GM19351 (cell line): Measurements from ENCODE around the gene TRAPPC6A.

ENCODE experiments used
- ATAC-seq: cut with Tn5 transposase; IDR thresholded peaks from one replicate; pipeline ENCODE4 v1.9.1; 2021; ENCODE audit warnings: mild to moderate bottlenecking, moderate library complexity; ENCODE audit not compliant: unreplicated experiment

TRAPPC6A gene

DNA sequence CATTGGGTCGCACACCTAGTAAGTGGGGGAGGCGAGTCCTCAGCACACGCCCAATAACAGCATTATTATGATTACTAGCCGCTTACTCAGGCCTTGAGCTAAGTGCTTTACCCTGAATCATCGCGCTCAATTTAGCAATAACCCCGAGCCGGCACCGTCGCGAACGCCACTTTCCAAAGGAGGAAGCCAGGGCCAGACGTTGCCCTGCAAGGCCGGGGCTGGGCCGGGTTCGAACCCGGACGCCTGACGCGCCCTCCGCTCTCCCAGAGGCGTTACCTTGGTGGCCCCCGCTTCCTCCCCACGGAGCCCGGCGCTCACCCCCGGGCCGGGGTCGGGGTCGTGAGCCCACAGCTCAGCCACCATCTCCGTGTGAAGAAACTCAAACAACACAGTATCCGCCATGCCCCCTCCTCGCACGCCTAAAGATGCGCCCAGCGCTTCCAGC, at the start of gene TRAPPC6A:
TRAPPC6A (minus strand) TSS at position 421 of the 445 bp plus-strand sequence; CDS start at position 402, 19 bp downstream.
- no peak for ATAC-seq

DNA sequence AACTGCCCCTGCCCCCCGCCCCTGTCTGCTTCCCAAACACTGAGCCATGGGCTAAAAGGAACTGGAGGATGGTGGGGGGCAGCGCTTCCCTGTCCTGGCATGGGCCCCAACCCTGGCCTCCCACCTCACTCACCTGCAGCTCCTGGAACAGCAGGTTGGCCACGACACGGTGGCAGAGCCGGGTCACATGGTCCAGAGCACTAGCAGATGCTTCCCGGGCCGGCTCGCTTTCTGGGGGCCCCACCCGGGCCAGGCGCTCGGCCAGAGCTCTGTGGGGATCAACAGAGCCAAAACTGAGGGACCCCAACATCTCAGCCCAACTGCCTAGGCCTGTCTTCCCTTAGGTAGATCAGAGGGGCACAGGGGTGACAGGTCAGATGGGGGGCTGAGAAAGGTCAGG, 46.6 kb upstream of the TRAPPC6A start:
- no peak for ATAC-seq

- no peak for ATAC-seq
These were observed 45.8 kb upstream of the TRAPPC6A start for GRCh38 chr19:45223879-45224278.

- ATAC-seq: no peak
These were observed 44.7 kb upstream of the TRAPPC6A start for GRCh38 chr19:45222724-45223123.

DNA sequence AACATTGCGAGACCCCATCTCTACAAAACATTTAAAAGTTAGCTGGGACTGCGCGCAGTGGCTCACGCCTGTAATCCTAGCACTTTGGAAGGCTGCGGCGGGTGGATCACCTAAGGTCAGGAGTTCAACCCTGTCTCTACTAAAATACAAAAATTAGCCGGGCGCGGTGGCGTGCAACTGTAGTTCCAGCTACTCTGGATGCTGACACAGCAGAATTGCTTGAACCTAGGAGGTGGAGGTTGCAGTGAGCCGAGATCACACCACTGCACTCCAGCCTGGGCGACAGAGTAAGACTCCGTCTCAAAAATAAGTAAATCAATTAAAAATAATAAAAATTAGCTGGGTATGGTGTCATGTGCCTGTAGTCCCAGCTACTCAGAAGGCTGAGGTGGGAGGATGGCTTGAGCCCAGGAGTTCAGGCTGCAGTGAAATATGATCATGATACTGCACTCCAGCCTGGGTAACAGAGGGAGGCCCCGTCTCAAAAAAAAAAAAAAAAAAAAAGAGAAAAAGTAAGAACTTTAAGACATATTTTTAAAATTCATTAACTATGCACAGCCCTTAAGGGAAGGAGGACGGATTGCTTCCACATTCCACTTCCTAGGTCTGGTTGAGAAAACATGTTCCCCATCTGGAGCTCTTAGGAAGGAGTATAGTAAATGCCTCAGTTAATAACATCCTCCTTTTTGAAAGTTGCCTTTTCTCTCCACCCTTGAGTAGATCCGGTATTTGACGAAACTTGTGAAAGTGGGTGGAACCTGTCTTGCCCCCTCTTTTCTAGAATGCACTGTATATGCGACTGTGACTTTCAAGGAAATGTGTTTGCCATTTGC, 41.1 kb upstream of the TRAPPC6A start:
- ATAC-seq: no peak

DNA sequence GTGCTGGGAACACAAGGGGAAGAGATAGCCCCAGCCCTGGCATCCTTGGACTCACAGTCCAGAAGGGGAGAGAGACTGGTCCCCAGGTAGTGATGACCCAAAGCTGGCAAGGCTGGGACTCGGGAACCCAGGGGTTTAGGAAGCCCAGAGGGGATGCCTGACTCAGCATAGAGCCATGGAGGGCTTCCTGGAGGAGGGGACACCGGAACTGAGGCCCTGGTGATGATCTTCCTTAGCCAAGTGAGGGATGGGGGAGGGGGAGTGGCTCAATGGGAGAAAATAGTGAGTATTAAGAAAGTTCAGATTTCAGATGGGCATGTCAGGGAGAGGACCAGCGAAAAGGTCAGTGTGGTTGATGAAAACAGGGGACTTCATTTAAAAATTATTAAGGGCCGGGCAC, 40.4 kb upstream of the TRAPPC6A start:
- no peak for ATAC-seq

GRCh38 chr19:45217957-45218334, 39.9 kb upstream of the TRAPPC6A start:
- ATAC-seq: no peak

DNA sequence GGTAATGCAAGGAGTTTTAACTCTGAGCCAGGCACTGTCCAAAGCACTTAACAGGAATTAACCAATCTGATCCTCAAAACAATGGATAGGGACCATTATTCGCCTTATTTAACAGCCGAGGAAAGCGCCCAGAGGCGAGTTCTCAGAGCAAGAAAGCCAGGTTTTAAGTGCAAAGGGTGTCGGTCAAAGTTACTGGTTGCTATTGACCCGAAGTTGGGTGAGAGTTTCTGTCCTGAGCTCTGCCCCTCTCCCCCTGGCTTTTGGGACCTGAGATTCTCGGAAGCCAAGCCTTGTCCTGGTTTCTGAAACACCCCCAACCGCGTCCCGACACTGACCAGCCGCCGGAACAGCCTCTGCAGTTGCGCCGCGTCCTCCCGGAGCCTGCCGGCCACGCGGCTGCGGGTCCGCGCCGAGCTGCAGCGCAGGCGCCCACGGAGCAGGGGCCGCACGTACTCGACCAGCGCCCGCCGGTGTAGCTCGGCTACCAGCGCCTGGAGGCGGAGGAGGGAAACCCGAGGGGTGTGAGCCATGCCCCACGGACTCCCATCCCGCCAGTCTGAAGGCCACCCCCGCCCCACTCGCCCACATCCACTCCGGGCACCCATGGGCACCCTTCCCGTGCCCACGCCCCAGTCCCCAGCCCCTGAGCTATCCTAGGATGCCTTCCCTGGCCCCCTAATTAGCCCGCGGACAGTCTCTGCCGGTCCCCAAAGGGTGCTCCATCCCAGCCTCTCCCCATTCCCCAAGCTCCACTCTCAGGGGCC, 39.3 kb upstream of the TRAPPC6A start:
- no peak for ATAC-seq

GRCh38 chr19:45216667-45217066, 38.6 kb upstream of the TRAPPC6A start:
- ATAC-seq: no peak

DNA sequence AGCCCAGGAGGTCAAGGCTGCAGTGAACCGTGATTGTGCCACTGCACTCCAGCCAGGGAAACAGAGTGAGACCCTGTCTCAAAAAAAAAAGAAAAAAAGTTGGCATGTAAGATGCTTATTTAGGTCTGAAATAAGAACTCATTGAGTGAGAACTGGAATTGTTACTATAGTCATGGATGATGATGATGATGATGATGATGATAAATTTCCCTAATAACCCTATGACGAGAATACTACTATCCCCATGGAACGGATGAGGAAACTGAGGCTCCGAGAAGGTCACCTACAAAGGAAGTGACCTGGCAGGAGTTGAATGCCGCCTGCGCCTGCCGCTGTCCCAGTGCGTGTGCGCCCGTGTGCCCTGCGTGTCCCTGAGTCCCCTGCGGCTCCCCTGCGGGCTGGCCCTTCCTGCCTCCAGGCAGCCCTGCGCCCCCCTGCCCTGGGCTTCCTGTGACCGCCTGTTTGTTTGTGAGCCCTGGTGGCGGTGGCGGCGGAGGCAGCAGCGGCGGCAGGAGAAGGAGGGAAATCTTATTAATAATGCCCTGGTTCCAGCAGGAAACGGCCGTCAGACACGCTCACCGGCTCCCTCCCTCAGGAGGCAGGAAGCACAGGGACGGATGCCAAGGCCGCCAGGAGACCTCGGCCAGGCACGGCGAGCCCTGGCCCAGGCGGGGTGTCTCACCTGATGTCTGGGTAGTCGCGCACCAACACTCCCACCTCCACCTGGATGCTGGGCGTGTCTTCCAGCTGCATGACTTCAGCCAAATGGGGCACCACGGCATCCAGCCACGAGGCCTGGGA, 37.6 kb upstream of the TRAPPC6A start:
- ATAC-seq: no peak

GRCh38 chr19:45213031-45213430, 35.0 kb upstream of the TRAPPC6A start:
- ATAC-seq: no peak

DNA sequence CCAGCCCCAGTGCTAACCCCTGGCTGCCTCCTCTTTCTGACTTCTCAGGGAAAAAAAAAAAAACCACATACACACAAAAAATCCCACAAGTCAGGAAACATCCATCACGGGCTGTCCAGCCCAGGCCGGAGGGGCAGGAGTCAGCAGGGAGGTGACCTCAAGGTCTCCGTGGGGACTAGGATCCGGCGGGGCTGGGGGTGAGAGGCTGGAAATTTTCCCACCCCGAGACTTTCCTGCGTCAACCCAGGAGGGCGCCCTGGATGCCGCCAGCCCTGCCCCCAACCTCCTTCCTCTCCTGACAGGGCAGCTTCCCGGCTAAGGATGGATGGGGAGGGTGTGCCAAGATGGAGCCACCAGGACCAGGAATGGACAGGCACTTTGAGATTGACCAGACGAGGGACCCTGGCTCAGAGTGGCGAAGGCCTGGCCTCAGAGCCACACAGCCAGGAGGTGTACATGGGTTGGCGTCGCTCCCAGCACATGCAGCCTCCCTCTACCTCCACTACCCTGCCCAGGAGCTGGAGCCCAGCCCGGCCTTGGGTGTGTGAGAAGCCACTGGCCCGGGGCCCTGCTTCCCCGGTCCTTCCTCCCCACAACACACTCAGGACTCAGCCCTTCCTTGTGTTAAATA, 33.8 kb upstream of the TRAPPC6A start:
- ATAC-seq: no peak

DNA sequence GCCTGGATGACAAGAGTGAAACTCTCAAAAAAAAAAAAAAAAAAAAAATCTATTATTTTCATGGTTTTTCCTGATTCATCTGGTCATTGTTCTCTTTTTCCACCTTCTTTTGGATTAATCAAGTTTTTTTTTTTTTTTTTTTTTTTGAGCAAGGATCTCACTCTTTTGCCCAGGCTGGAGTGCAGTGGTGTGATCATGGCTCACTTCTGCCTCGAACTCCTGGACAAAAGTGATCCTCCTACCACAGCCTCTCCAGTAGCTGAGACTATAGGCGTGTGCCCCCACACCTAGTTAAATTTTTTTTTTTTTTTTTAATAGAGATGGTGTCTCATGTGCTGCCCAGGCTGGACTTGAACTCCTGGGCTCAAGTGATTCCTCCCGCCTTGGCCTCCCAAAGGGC, 28.3 kb upstream of the TRAPPC6A start:
- no peak for ATAC-seq

DNA sequence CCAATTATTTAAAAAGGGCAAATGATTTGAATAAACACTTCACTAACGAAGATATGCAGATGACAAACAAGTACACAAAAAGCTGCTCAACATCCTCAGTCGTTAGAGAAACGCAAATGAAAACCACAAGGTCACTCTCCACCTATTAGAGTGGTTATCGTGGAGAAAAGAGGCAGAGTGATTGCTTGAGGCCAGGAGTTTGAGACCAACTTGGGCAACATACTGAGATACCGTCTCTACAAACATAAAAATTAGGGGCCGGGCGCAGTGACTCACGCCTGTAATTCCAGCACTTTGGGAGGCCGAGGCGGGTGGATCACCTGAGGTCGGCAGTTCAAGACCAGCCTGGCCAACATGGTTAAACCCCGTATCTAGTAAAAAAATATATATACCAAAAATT, 27.8 kb upstream of the TRAPPC6A start:
- ATAC-seq: no peak

GRCh38 chr19:45202637-45203036, 24.6 kb upstream of the TRAPPC6A start:
- no peak for ATAC-seq

GRCh38 chr19:45200568-45200967, 22.5 kb upstream of the TRAPPC6A start:
- no peak for ATAC-seq

DNA sequence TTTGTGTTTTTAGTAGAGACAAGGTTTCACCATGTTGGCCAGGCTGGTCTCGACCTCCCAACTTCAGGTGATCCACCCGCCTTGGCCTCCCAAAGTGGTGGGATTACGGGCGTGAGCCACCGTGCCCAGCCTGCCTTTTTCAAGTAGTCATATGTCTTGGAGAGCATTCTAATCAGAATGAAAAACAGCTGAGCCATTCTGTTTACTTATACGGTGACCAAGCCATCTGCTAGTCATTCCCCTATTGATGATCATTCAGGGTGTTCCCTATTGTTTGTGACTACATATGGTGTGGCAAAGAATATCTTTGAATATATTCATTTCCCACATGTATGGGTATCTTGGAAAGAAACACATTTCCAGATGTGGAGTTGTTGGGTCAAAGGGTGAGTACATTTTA, 17.7 kb upstream of the TRAPPC6A start:
- ATAC-seq: no peak

- no peak for ATAC-seq
These were observed 13.3 kb upstream of the TRAPPC6A start for GRCh38 chr19:45191375-45191774.

DNA sequence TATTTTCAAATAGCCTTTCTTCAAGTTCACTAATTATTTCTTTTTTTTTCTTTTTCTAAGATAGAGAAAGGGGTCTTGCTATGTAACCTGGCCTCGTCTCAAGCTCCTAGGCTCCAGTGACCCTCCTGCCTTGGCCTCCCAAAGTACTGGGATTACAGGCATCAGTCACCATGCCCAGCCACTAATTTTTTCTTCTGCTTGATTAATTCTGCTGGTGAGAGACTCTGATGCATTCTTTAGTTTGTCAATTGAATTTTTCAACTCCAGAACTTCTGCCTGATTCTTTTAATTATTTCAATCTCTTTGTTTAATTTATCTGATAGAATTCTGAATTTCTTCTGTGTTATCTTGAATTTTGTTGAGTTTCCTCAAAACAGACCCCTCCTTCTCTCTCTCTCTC, 11.9 kb upstream of the TRAPPC6A start:
- ATAC-seq: no peak

GRCh38 chr19:45187421-45188100, 9.5 kb upstream of the TRAPPC6A start:
- ATAC-seq: no peak
